GM21447 (cell line): ENCODE data around the gene AFM.

ENCODE experiments used
- ATAC-seq: cut with Tn5 transposase; IDR thresholded peaks from one replicate; pipeline ENCODE4 v1.9.1; 2021; ENCODE audit not compliant: unreplicated experiment

The AFM gene

GRCh38 chr4:73448448-73449203 lies 32.9 kb upstream of the AFM start:
- no peak for ATAC-seq

GRCh38 chr4:73450398-73451004 lies 31.0 kb upstream of the AFM start:
- ATAC-seq = no peak

- no peak for ATAC-seq
Measured at GRCh38 chr4:73451404-73451803, 30.1 kb upstream of the AFM start.

GRCh38 chr4:73451981-73452747 lies 29.4 kb upstream of the AFM start:
- ATAC-seq = no peak

- ATAC-seq = no peak
Measured at GRCh38 chr4:73452953-73453700, 28.4 kb upstream of the AFM start.

GRCh38 chr4:73453701-73454005 lies 27.9 kb upstream of the AFM start:
- ATAC-seq = no peak

- ATAC-seq = no peak
Measured at GRCh38 chr4:73454920-73455319, 26.6 kb upstream of the AFM start.

- no peak for ATAC-seq
Measured at GRCh38 chr4:73456177-73457022, 25.1 kb upstream of the AFM start.

- no peak for ATAC-seq
Measured at GRCh38 chr4:73458184-73459047, 23.1 kb upstream of the AFM start.

- no peak for ATAC-seq
Measured at GRCh38 chr4:73459048-73459421, 22.5 kb upstream of the AFM start.

GRCh38 chr4:73460913-73461522 lies 20.5 kb upstream of the AFM start:
- ATAC-seq = no peak

- ATAC-seq = no peak
Measured at GRCh38 chr4:73468170-73468569, 13.4 kb upstream of the AFM start.

- ATAC-seq = no peak
Measured at GRCh38 chr4:73470728-73471127, 10.8 kb upstream of the AFM start.

GRCh38 chr4:73477176-73477575 lies 4.4 kb upstream of the AFM start:
- no peak for ATAC-seq

GRCh38 chr4:73479323-73479722 lies 2.2 kb upstream of the AFM start:
- no peak for ATAC-seq

GRCh38 chr4:73485085-73485484 lies 3.5 kb downstream of the AFM start:
- ATAC-seq = no peak

- ATAC-seq = no peak
Measured at GRCh38 chr4:73485596-73485995, 4.1 kb downstream of the AFM start.

GRCh38 chr4:73486497-73486896 lies 5.0 kb downstream of the AFM start:
- ATAC-seq = no peak

- no peak for ATAC-seq
Measured at GRCh38 chr4:73487233-73487632, 5.7 kb downstream of the AFM start.
